Vagina (tissue), 2 donors: ENCODE measurements around the gene APOBEC3G. TPM values are rescaled to one million over a fixed set of nuclear protein-coding genes. Genes with fewer than 3 reads are reported as not detected.

Experiments used
- DNase-seq, 2 donors: peaks; one replicate each; pipeline ENCODE4 v3.0.0-alpha.2; 2017; ENCODE audit errors: extremely low spot score in 2 of 2
- H3K27ac ChIP-seq: fragments of 200-600 bp; sonication (generic); one replicate; pipeline ENCODE4 v1.5.1; 2019
- H3K27me3 ChIP-seq: fragments of 200-600 bp; sonication (generic); one replicate; pipeline ENCODE4 v1.5.1; 2019
- H3K36me3 ChIP-seq, 2 donors: fragments of 200-600 bp; sonication (generic); one replicate each; pipeline ENCODE4 v1.5.1; 2017 to 2019
- H3K4me1 ChIP-seq: fragments of 200-600 bp; sonication (generic); one replicate; pipeline ENCODE4 v1.5.1; 2019
- H3K4me3 ChIP-seq, 2 donors: fragments of 200-600 bp; sonication (generic); 1 replicate in 1 of 2; 2 replicates in 1 of 2; pipeline ENCODE4 v1.5.1; 2016 to 2019
- H3K9me3 ChIP-seq: fragments of 200-600 bp; sonication (generic); one replicate; pipeline ENCODE4 v1.5.1; 2019
- CTCF ChIP-seq, 3 experiments: fragments of 450-650 bp in 2 of 3; fragments of 200-600 bp in 1 of 3; sonication (generic) in 1 of 3; IDR thresholded peaks; one replicate each; pipeline ENCODE4 v1.5.1; 2017 to 2019; ENCODE audit warnings: antibody characterized with exemption in 3 of 3, mild to moderate bottlenecking in 2 of 3, moderate library complexity in 2 of 3
- POLR2A ChIP-seq, 2 donors: fragments of 450-650 bp; IDR thresholded peaks; one replicate each; pipeline ENCODE4 v1.6.1; 2017; ENCODE audit warnings: antibody characterized with exemption in 2 of 2, mild to moderate bottlenecking in 2 of 2, moderate library complexity in 2 of 2
- POLR2AphosphoS5 ChIP-seq, 2 donors: sonication (generic); formaldehyde crosslinking; IDR thresholded peaks; one replicate each; pipeline ENCODE4 v1.9.0; 2017; ENCODE audit warnings: antibody characterized with exemption in 2 of 2, mild to moderate bottlenecking in 2 of 2, low read depth in 1 of 2; ENCODE audit not compliant: insufficient read depth in 1 of 2
- intact Hi-C: fragments of 100-400 bp; cut with DNase I; formaldehyde crosslinking; loops from one replicate; pipeline ENCODE4 v1.15.1; 2023
- small RNA-seq: library from RNA; depleted of rRNA; stranded (forward); fragments of <200 nt; gene quantifications from one replicate; pipeline ENCODE3, GENCODE V24; 2016
- total RNA-seq: library from RNA; depleted of rRNA; stranded (reverse); fragments of >200 nt; gene quantifications from one replicate; pipeline ENCODE4 v1.2.3, GENCODE V29; 2016

The APOBEC3G gene
- total RNA-seq, 1 donor from 2014 or later: 8.3 TPM

- peaks cover 22% of the 10 kb centered on the region for H3K4me1 ChIP-seq
- TF ChIP-seq CTCF (IDR thresholded peaks at IDR 0.05) (no peak), POLR2AphosphoS5 (IDR thresholded peaks at IDR 0.05; ENCODE audit: insufficient read depth in 1 of 2, low read depth in 1 of 2) (no peak), POLR2A (IDR thresholded peaks at IDR 0.05) (no peak)
- H3K36me3 ChIP-seq: peaks cover 0 to 22% of the 10 kb centered on the region in 2 donors
- no peak for DNase-seq
- no peak overlapping the region for H3K4me3 ChIP-seq
- H3K27me3 ChIP-seq: no peaks in the 10 kb centered on the region
- no peak overlapping the region for H3K27ac ChIP-seq
- no peaks in the 10 kb centered on the region for H3K9me3 ChIP-seq
- intact Hi-C loops: no loop called here
Observed at GRCh38 chr22:39134366-39135091, 57.5 kb downstream of the APOBEC3G start.

- intact Hi-C loops: no loop called here
Observed at GRCh38 chr22:39135092-39135896, 58.2 kb downstream of the APOBEC3G start.

GRCh38 chr22:39136317-39136716 is 59.2 kb downstream of the APOBEC3G start:
- DNase-seq: no peak
- peaks cover 0 to 22% of the 10 kb centered on the region in 2 donors for H3K36me3 ChIP-seq
- no peaks in the 10 kb centered on the region for H3K9me3 ChIP-seq
- TF ChIP-seq CTCF (IDR thresholded peaks at IDR 0.05) (no peak), POLR2A (IDR thresholded peaks at IDR 0.05) (no peak), POLR2AphosphoS5 (IDR thresholded peaks at IDR 0.05; ENCODE audit: insufficient read depth in 1 of 2, low read depth in 1 of 2) (no peak)
- no peak overlapping the region for H3K27ac ChIP-seq
- peaks cover 12% of the 10 kb centered on the region for H3K4me1 ChIP-seq
- H3K4me3 ChIP-seq: no peak overlapping the region
- H3K27me3 ChIP-seq: no peaks in the 10 kb centered on the region
- intact Hi-C loops: no loop called here

More at GRCh38 chr22:39135092-39135896, 58.2 kb downstream of the APOBEC3G start:
- Histone ChIP-seq H3K27ac (no peak overlapping the region), H3K4me1 (peaks cover 22% of the 10 kb centered on the region), H3K9me3 (no peaks in the 10 kb centered on the region), H3K4me3 (no peak overlapping the region), H3K36me3 (peaks cover 0 to 22% of the 10 kb centered on the region in 2 donors), H3K27me3 (no peaks in the 10 kb centered on the region)
- TF ChIP-seq POLR2A (IDR thresholded peaks at IDR 0.05): no peak
- no peak for TF ChIP-seq POLR2AphosphoS5 (IDR thresholded peaks at IDR 0.05; ENCODE audit: insufficient read depth in 1 of 2, low read depth in 1 of 2)
- TF ChIP-seq CTCF (IDR thresholded peaks at IDR 0.05): peak in 1 of 3 experiments; percentile 14
- DNase-seq: no peak

Small RNA genes within 50 kb of the gene (small RNA-seq; reads per million reads assigned to genes)
- gene AL022318.2 (not detected), gene COX5BP7 (not detected)

Other genes with a start within 250 kb of the APOBEC3G start
- gene NPTXR, start 233.2 kb upstream of the APOBEC3G start, total RNA-seq: 9.3 TPM
- 31.7 TPM for gene CBX6, start 205.1 kb upstream of the APOBEC3G start, total RNA-seq
- gene APOBEC3A, start 119.7 kb upstream of the APOBEC3G start, total RNA-seq: not detected
- not detected for gene APOBEC3B, start 94.9 kb upstream of the APOBEC3G start, total RNA-seq
- 16.2 TPM for gene APOBEC3C, start 63.0 kb upstream of the APOBEC3G start, total RNA-seq
- 5.2 TPM for gene APOBEC3D, start 56.1 kb upstream of the APOBEC3G start, total RNA-seq
- gene APOBEC3F, start 36.4 kb upstream of the APOBEC3G start, total RNA-seq: 2.7 TPM
- gene APOBEC3H, start 20.0 kb downstream of the APOBEC3G start, total RNA-seq: not detected
- gene CBX7, start 75.4 kb downstream of the APOBEC3G start, total RNA-seq: 98.0 TPM
- gene PDGFB, start 167.7 kb downstream of the APOBEC3G start, total RNA-seq: 4.7 TPM
- 2,613 TPM for gene RPL3, start 242.3 kb downstream of the APOBEC3G start, total RNA-seq